ENCODE measurements around the gene ASCL2. TPM values are rescaled to one million over a fixed set of nuclear protein-coding genes. Genes with fewer than 3 reads are reported as not detected.

ASCL2 gene
- total and polyA plus RNA-seq, 2 experiments from 2014 or later = 5.6 to 7.9 TPM

DNA sequence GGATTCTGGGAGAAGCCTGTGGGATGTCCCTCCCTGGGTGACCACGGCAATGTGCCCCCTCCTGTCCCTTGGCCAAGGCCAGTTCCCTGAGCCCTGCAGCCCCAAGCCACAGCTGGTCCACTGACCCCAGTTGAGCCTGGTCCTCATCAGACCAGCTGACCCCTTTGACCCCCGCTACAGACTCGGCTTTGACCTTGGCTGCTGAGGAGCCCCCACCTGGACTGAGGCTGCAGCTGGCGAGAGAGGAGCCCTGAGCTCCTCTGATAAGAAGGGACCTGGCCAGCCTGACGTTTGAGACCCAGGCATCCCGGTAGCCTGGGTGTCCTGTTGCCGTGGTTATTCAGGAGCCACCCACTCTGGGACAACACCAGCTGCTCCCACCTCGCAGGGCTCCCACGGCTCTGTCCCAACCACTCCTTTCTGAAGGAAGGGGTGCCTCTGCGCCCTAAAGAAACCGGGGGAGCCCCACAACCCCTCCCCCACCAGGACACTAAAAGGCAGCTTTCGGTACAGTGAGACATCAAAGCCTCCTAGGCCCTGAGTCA is 3.0 kb downstream of the ASCL2 start:
- Histone ChIP-seq H4K20me1 (ENCODE audit: insufficient read depth, poor library complexity, severe bottlenecking) (no peaks in the 10 kb centered on the region), H3K9me3 (ENCODE audit: low read depth) (no peaks in the 10 kb centered on the region), H3K27ac (no peak overlapping the region), H3K4me1 (ENCODE audit: insufficient read depth) (peaks cover 12% of the 10 kb centered on the region), H3K4me2 (no peak overlapping the region), H3K79me2 (no peaks in the 10 kb centered on the region), H3K27me3 (peaks cover 29% of the 10 kb centered on the region), H3K36me3 (replicated peaks; ENCODE audit: insufficient read depth, low read depth) (no peaks in the 10 kb centered on the region), H3K9me2 (replicated peaks; ENCODE audit: insufficient read depth) (no peaks in the 10 kb centered on the region), H3K4me3 (no peak overlapping the region), H2AFZ (no peak overlapping the region)
- no peak for TF ChIP-seq EZH2phosphoT487 (IDR thresholded peaks at IDR 0.05; ENCODE audit: low read depth, severe bottlenecking, unreplicated experiment)
- TF ChIP-seq, protein P1, sequence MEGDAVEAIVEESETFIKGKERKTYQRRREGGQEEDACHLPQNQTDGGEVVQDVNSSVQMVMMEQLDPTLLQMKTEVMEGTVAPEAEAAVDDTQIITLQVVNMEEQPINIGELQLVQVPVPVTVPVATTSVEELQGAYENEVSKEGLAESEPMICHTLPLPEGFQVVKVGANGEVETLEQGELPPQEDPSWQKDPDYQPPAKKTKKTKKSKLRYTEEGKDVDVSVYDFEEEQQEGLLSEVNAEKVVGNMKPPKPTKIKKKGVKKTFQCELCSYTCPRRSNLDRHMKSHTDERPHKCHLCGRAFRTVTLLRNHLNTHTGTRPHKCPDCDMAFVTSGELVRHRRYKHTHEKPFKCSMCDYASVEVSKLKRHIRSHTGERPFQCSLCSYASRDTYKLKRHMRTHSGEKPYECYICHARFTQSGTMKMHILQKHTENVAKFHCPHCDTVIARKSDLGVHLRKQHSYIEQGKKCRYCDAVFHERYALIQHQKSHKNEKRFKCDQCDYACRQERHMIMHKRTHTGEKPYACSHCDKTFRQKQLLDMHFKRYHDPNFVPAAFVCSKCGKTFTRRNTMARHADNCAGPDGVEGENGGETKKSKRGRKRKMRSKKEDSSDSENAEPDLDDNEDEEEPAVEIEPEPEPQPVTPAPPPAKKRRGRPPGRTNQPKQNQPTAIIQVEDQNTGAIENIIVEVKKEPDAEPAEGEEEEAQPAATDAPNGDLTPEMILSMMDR (IDR thresholded peaks at IDR 0.05; ENCODE audit: poor library complexity) = no peak
- no peak for TF ChIP-seq EZH2 (IDR thresholded peaks at IDR 0.05; ENCODE audit: borderline replicate concordance)
- no peak for DNase-seq (ENCODE audit: low spot score)
- 85% methylated on average over 12 of the region's 12 CpGs for WGBS (ENCODE audit: low lambda C conversion rate, missing lambda C conversion rate)

DNA sequence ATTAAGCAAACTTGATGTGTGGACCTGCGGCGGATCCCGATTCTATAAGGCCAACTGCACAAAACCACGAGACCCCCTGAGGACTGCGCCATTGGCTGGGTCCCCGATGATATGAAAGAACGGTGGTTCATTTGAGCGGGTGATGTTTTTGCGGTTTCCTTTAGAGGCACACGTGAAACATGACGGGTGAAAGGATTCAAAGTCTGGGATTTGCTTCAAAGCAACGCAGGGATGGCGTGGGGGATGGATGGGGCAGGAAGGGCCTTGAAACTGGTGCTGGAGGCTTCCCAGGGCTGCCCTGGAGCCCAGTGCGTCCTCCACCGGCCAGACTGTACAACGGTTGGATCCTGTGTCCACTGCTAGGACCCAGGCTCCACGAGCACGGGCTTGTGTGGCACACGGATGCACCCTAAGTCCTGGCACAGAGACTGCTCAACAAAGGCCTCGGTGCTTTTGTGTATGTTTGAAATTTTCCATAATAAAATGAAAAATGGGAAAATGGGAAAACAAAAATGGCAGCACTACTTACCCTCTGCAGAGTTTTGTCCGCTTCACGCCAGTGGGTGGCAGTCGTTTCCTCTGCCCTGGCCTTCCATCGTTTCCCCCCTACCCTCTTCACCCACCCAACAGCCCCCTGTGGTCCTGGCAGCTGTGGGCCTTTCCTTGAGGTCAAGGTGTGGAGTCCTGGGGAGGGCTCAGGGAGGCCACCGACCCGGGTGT is 3.6 kb downstream of the ASCL2 start:
- no peak overlapping the region for H3K4me3 ChIP-seq
- 95% methylated on average over 26 of the region's 26 CpGs for WGBS (ENCODE audit: low lambda C conversion rate, missing lambda C conversion rate)
- TF ChIP-seq EZH2 (IDR thresholded peaks at IDR 0.05; ENCODE audit: borderline replicate concordance) = no peak
- TF ChIP-seq EZH2phosphoT487 (IDR thresholded peaks at IDR 0.05; ENCODE audit: low read depth, severe bottlenecking, unreplicated experiment) = no peak
- TF ChIP-seq, protein P1 (IDR thresholded peaks at IDR 0.05; ENCODE audit: poor library complexity) = no peak

DNA sequence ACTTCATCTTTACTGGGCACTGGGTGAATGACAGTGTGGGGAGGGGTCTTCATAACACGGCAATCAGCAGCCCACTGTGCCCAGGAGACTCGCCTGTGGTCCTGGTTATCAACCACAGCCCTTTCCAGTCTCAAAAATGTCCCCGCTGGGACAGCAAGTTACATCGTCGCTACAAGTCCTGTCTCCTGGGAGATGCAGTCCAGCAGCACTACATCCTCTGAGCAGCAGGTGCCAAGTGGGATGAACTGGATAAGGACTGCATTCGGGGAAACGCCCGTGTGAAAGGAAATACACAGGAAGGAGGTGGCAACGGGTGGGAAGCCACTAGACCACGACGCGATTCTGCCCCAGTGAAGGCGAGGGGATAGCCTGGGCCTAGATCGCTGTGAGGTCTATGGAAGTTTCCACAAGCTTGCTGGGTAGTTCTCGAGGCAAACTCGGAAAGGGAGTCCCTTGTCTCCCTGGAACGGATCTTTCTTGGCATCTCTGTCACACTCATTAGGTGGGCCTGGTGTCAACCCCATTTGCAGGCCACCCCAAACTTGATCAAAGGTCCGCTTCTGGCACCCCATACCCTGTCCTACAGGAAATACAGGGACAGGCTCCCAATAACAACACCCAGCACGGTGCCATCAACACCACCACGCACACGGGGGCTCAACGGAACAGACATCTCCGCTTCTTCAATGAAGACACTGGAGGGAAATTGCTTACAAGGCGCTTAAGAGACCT is 4.4 kb downstream of the ASCL2 start:
- Histone ChIP-seq H4K20me1 (ENCODE audit: insufficient read depth, poor library complexity, severe bottlenecking) (no peaks in the 10 kb centered on the region), H3K9me2 (replicated peaks; ENCODE audit: insufficient read depth) (no peaks in the 10 kb centered on the region), H2AFZ (no peak overlapping the region), H3K4me2 (no peak overlapping the region), H3K4me3 (no peak overlapping the region), H3K27ac (no peak overlapping the region), H3K27me3 (peaks cover 15% of the 10 kb centered on the region), H3K79me2 (no peaks in the 10 kb centered on the region), H3K9me3 (ENCODE audit: low read depth) (no peaks in the 10 kb centered on the region), H3K4me1 (ENCODE audit: insufficient read depth) (peaks cover 12% of the 10 kb centered on the region), H3K36me3 (replicated peaks; ENCODE audit: insufficient read depth, low read depth) (no peaks in the 10 kb centered on the region)
- WGBS (ENCODE audit: low lambda C conversion rate, missing lambda C conversion rate) = 94% methylated on average over 24 of the region's 24 CpGs
- TF ChIP-seq, protein P1 (IDR thresholded peaks at IDR 0.05; ENCODE audit: poor library complexity) = no peak
- TF ChIP-seq EZH2 (IDR thresholded peaks at IDR 0.05; ENCODE audit: borderline replicate concordance) (no peak), EZH2phosphoT487 (IDR thresholded peaks at IDR 0.05; ENCODE audit: low read depth, severe bottlenecking, unreplicated experiment) (no peak)
- no peak for DNase-seq (ENCODE audit: low spot score)

More for the DNA sequence above, 3.6 kb downstream of the ASCL2 start:
- Histone ChIP-seq H3K9me3 (ENCODE audit: low read depth) (no peaks in the 10 kb centered on the region), H3K4me2 (no peak overlapping the region), H4K20me1 (ENCODE audit: insufficient read depth, poor library complexity, severe bottlenecking) (no peaks in the 10 kb centered on the region), H2AFZ (no peak overlapping the region), H3K4me1 (ENCODE audit: insufficient read depth) (peaks cover 12% of the 10 kb centered on the region), H3K79me2 (no peaks in the 10 kb centered on the region), H3K36me3 (replicated peaks; ENCODE audit: insufficient read depth, low read depth) (no peaks in the 10 kb centered on the region), H3K27ac (no peak overlapping the region), H3K9me2 (replicated peaks; ENCODE audit: insufficient read depth) (no peaks in the 10 kb centered on the region), H3K27me3 (peaks cover 22% of the 10 kb centered on the region)
- no peak for DNase-seq (ENCODE audit: low spot score)

Measured in hepatocyte (in vitro differentiated cells).